Adrenal gland (tissue), 5 donors: ENCODE results near the gene EVA1C.

Experiments used
- CTCF ChIP-seq, 6 experiments: fragments of 450-650 bp in 4 of 6; fragments of 200-600 bp in 2 of 6; sonication (generic) in 1 of 6; IDR thresholded peaks; 1 replicate in 5 of 6; 2 replicates in 1 of 6; pipeline versions ENCODE4 v1.5.1 to v1.8.0; 2016 to 2021; ENCODE audit warnings: antibody characterized with exemption in 6 of 6, mild to moderate bottlenecking in 2 of 6, moderate library complexity in 1 of 6
- POLR2A ChIP-seq, 2 donors: fragments of 450-650 bp; IDR thresholded peaks; one replicate each; pipeline ENCODE4 v1.6.1; 2017; ENCODE audit warnings: antibody characterized with exemption in 2 of 2, mild to moderate bottlenecking in 2 of 2, moderate library complexity in 1 of 2
- donor health status: DM: no; HTN: no; CAD: no.

- no peak for TF ChIP-seq CTCF (IDR thresholded peaks at IDR 0.05)
- no peak for TF ChIP-seq POLR2A (IDR thresholded peaks at IDR 0.05)
These were observed 31.6 kb upstream of the EVA1C start for GRCh38 chr21:32380940-32381339.
